Measurements from ENCODE around the gene SLC6A19. TPM values are rescaled to one million over a fixed set of nuclear protein-coding genes. Genes with fewer than 3 reads are reported as not detected.

Gene SLC6A19
- polyA plus RNA-seq, 3 donors, result not detected

DNA sequence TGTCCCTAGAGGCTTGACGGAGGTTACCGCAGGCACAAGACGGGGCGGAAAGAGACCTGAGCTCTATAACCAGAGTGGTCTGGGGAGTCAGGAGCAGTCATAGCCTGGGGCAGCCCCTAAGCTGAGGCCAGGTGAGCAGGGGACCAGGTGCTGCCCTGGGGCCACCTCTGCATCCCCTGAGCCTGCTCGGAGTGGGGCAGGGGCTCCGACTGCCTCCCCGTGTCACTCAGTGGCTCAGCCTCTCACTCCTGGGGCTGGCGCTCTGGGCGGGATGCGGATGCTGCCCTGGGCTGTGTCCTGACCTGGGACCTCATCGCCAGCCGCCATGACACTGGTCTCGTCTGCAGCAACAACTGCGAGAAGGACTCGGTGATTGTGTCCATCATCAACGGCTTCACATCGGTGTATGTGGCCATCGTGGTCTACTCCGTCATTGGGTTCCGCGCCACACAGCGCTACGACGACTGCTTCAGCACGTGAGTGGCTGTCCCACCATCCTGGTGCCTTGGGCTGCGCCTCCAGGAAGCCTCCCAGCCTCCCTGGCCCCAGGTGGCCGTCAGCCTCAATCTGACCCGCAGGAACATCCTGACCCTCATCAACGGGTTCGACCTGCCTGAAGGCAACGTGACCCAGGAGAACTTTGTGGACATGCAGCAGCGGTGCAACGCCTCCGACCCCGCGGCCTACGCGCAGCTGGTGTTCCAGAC is 15.0 kb downstream of the SLC6A19 start:
- 96% methylated on average over 38 of the region's 38 CpGs for WGBS (ENCODE audit: insufficient coverage)
- H3K4me1 Mint-ChIP-seq, result no peaks in the 10 kb centered on the region
- no peak overlapping the region for H2AFZ ChIP-seq (ENCODE audit: insufficient read depth, low read depth, low read length, poor library complexity, severe bottlenecking)

DNA sequence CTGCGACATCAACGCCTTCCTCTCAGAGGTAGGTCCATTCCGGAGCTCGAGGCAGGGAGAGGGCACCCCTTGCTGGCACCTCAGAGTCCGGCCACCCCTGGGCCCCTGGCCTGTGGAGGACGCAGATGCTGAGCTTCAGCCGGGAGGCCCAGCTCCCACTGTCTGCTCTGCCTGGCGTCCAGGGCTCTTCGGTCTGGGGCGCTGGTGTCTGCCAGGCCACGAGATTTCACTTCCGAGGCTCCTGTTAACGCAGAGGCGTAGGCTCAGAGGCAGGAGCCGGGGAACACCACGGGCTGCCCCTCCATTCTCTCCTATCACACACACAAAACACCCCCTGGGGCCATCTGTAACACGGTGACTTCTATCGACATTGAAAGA is 15.5 kb downstream of the SLC6A19 start:
- peaks cover 0 to 11% (median 9%) of the 10 kb centered on the region in 3 donors for H3K27me3 Mint-ChIP-seq (ENCODE audit: low read depth in 3 of 3)
- no peak overlapping the region for H3K27ac Mint-ChIP-seq
- no peak for DNase-seq
- Histone ChIP-seq H3K9ac (ENCODE audit: insufficient read depth, low read length, poor library complexity, severe bottlenecking) (no peak overlapping the region), H3K4me3 (replicated peaks in 1 of 3; ENCODE audit: low read depth in 2 of 3, low read length in 3 of 3) (no peak overlapping the region), H3K4me2 (replicated peaks; ENCODE audit: extremely low read depth, low read length, poor library complexity, severe bottlenecking) (no peak overlapping the region), H3K9me3 (replicated peaks in 1 of 2; ENCODE audit: control insufficient read depth in 1 of 2, insufficient read depth in 1 of 2, low read length in 2 of 2) (peaks cover 0 to 10% of the 10 kb centered on the region in 2 donors), H3K4me1 (ENCODE audit: control insufficient read depth in 1 of 2, insufficient read depth in 2 of 2, low read length in 2 of 2) (no peaks in the 10 kb centered on the region), H2AFZ (ENCODE audit: insufficient read depth, low read depth, low read length, poor library complexity, severe bottlenecking) (no peak overlapping the region), H3K27ac (ENCODE audit: low read depth in 1 of 2, low read length in 2 of 2) (no peak overlapping the region), H3K36me3 (replicated peaks in 1 of 2; ENCODE audit: control insufficient read depth in 1 of 2, insufficient read depth in 2 of 2, low read length in 2 of 2) (no peaks in the 10 kb centered on the region), H4K20me1 (ENCODE audit: insufficient read depth, low read length) (no peaks in the 10 kb centered on the region), H3K79me2 (ENCODE audit: insufficient read depth, low read length) (no peaks in the 10 kb centered on the region), H3K27me3 (ENCODE audit: control insufficient read depth in 2 of 2, insufficient read depth in 2 of 2, low read length in 2 of 2) (no peaks in the 10 kb centered on the region)
- WGBS (ENCODE audit: insufficient coverage), result 94% methylated on average over 17 of the region's 18 CpGs
- H3K36me3 Mint-ChIP-seq, result no peaks in the 10 kb centered on the region
- peaks cover 3 to 12% (median 4%) of the 10 kb centered on the region in 7 donors for H3K9me3 Mint-ChIP-seq
- TF ChIP-seq, protein P1, sequence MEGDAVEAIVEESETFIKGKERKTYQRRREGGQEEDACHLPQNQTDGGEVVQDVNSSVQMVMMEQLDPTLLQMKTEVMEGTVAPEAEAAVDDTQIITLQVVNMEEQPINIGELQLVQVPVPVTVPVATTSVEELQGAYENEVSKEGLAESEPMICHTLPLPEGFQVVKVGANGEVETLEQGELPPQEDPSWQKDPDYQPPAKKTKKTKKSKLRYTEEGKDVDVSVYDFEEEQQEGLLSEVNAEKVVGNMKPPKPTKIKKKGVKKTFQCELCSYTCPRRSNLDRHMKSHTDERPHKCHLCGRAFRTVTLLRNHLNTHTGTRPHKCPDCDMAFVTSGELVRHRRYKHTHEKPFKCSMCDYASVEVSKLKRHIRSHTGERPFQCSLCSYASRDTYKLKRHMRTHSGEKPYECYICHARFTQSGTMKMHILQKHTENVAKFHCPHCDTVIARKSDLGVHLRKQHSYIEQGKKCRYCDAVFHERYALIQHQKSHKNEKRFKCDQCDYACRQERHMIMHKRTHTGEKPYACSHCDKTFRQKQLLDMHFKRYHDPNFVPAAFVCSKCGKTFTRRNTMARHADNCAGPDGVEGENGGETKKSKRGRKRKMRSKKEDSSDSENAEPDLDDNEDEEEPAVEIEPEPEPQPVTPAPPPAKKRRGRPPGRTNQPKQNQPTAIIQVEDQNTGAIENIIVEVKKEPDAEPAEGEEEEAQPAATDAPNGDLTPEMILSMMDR (IDR thresholded peaks at IDR 0.05), result no peak
- no peaks in the 10 kb centered on the region for H3K4me1 Mint-ChIP-seq
- intact Hi-C loops (cut with micrococcal nuclease), result no loop called here
- no peak overlapping the region for H3K4me3 Mint-ChIP-seq

More for the DNA sequence above, 15.0 kb downstream of the SLC6A19 start:
- TF ChIP-seq, protein P1 (IDR thresholded peaks at IDR 0.05), result no peak
- no peak overlapping the region for H3K9ac ChIP-seq (ENCODE audit: insufficient read depth, low read length, poor library complexity, severe bottlenecking)
- peaks cover 0 to 10% of the 10 kb centered on the region in 2 donors for H3K9me3 ChIP-seq (replicated peaks in 1 of 2; ENCODE audit: control insufficient read depth in 1 of 2, insufficient read depth in 1 of 2, low read length in 2 of 2)
- no peak overlapping the region for H3K27ac ChIP-seq (ENCODE audit: low read depth in 1 of 2, low read length in 2 of 2)
- no peak overlapping the region for H3K4me3 ChIP-seq (replicated peaks in 1 of 3; ENCODE audit: low read depth in 2 of 3, low read length in 3 of 3)
- H3K4me3 Mint-ChIP-seq, result no peak overlapping the region
- no peak overlapping the region for H3K4me2 ChIP-seq (replicated peaks; ENCODE audit: extremely low read depth, low read length, poor library complexity, severe bottlenecking)
- intact Hi-C loops (cut with micrococcal nuclease), result no loop called here
- H3K9me3 Mint-ChIP-seq, result peaks cover 3 to 13% (median 4%) of the 10 kb centered on the region in 7 donors
- no peaks in the 10 kb centered on the region for H3K4me1 ChIP-seq (ENCODE audit: control insufficient read depth in 1 of 2, insufficient read depth in 2 of 2, low read length in 2 of 2)
- no peaks in the 10 kb centered on the region for H4K20me1 ChIP-seq (ENCODE audit: insufficient read depth, low read length)
- no peak for DNase-seq
- no peaks in the 10 kb centered on the region for H3K36me3 ChIP-seq (replicated peaks in 1 of 2; ENCODE audit: control insufficient read depth in 1 of 2, insufficient read depth in 2 of 2, low read length in 2 of 2)
- H3K79me2 ChIP-seq (ENCODE audit: insufficient read depth, low read length), result no peaks in the 10 kb centered on the region
- H3K27me3 Mint-ChIP-seq (ENCODE audit: low read depth in 3 of 3), result peaks cover 0 to 11% (median 8%) of the 10 kb centered on the region in 3 donors
- no peak overlapping the region for H3K27ac Mint-ChIP-seq
- no peaks in the 10 kb centered on the region for H3K36me3 Mint-ChIP-seq
- no peaks in the 10 kb centered on the region for H3K27me3 ChIP-seq (ENCODE audit: control insufficient read depth in 2 of 2, insufficient read depth in 2 of 2, low read length in 2 of 2)

Data from CD14-positive monocyte (primary cell).